GM12872 (cell line): Measurements from ENCODE around the gene GRIPAP1.

Experiments used
- CTCF ChIP-seq: IDR thresholded peaks from 3 replicates; pipeline ENCODE4 v1.5.1; 2011; ENCODE audit warnings: low read depth, mild to moderate bottlenecking, low read length, moderate library complexity; ENCODE audit not compliant: insufficient read depth

The GRIPAP1 gene

GRCh38 chrX:48957477-48957826 lies 44.6 kb downstream of the GRIPAP1 start, which contains the start of gene OTUD5:
Gene OTUD5 (minus strand): TSS chrX:48957607. CDS start chrX:48957570, 37 bp downstream.
- no peak for TF ChIP-seq CTCF

DNA sequence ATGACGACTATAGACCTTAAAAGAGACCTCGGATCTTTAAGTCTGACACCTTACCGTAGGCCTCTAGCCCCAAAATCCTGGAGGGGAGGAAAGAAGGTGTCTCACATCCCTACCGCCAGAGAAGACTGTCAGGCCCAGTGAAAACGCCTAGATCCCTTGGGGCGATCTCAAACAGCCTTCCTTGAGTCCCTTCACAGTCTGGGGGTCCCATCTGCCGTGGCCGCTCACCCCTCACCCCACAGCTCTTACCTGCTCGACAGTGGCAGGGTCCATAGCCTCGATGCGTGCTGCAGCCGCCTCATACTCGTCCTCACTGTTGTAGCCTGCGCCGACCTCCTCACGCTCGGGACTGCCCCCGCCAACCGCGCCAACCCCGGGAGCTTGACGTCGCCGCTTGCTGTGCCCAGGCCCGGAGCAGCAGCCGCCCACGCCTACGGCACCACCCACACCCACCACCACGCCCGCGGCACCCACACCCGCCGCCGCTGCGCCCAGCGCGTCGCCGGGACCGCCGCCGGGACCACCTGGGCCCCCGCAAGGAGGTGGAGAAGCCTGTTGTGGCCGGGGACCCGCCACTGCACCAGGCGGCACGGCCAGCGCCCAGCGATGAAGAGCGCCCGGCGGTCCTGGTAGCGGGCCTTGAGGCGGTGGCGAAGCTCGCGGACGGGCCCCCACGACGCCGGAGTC lies 45.2 kb downstream of the GRIPAP1 start:
- TF ChIP-seq CTCF: no peak

DNA sequence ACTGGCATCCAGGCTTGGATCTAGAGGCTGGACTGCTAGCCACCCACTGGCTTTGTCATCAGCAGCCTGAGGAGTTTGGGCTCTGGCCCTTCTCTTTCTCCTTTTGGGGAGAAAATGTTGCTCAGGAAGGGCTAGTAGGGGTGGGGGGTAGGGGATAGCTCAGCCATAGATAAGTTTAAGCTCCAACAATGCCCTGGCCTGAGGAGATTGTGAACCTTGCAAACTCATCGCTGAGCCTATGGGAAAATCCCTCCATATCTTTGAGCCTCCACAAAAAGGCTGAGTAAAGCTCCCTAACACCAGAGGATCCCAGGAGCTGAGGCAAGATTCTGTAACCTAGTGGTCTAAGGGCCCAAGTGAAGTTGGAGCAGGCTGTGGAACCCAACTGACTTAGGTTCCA lies 53.5 kb downstream of the GRIPAP1 start:
- TF ChIP-seq CTCF: no peak

GRCh38 chrX:48945517-48946348 lies 56.3 kb downstream of the GRIPAP1 start:
- TF ChIP-seq CTCF: peak; percentile 69

- no peak for TF ChIP-seq CTCF
These were observed 59.2 kb downstream of the GRIPAP1 start for GRCh38 chrX:48942895-48943294.

GRCh38 chrX:48940404-48940955 lies 61.6 kb downstream of the GRIPAP1 start:
- TF ChIP-seq CTCF: no peak

- no peak for TF ChIP-seq CTCF
These were observed 62.4 kb downstream of the GRIPAP1 start for GRCh38 chrX:48939524-48940228.
